Spleen (tissue), 11 donors: Measurements from ENCODE around the gene SRGAP3. TPM values are rescaled to one million over a fixed set of nuclear protein-coding genes. Genes with fewer than 3 reads are reported as not detected.

ENCODE experiments used
- DNase-seq: peaks from one replicate; pipeline ENCODE4 v3.0.0-alpha.2; 2020
- H3K27ac ChIP-seq, 8 donors: fragments of 200-600 bp; sonication (generic) in 7 of 8; 1 replicate in 4 of 8; 2 replicates in 4 of 8; pipeline versions ENCODE4 v1.5.0 to v1.8.0; 2016 to 2021; ENCODE audit warnings: inconsistent platforms in 4 of 8, mild to moderate bottlenecking in 4 of 8, moderate library complexity in 1 of 8
- H3K27me3 ChIP-seq, 7 donors: fragments of 200-600 bp; sonication (generic) in 6 of 7; replicated peaks in 1 of 7; 1 replicate in 4 of 7; 2 replicates in 3 of 7; pipeline versions ENCODE4 v1.5.0 to v1.8.0; 2016 to 2021; ENCODE audit warnings: inconsistent platforms in 3 of 7, mild to moderate bottlenecking in 1 of 7
- H3K36me3 ChIP-seq, 6 donors: fragments of 200-600 bp; sonication (generic) in 5 of 6; 1 replicate in 4 of 6; 2 replicates in 2 of 6; pipeline versions ENCODE4 v1.5.0 to v1.8.0; 2016 to 2021; ENCODE audit warnings: inconsistent platforms in 2 of 6
- H3K4me1 ChIP-seq, 6 donors: fragments of 200-600 bp; sonication (generic) in 5 of 6; 1 replicate in 3 of 6; 2 replicates in 3 of 6; pipeline versions ENCODE4 v1.5.0 to v1.8.0; 2016 to 2021; ENCODE audit warnings: inconsistent platforms in 3 of 6
- H3K4me3 ChIP-seq, 8 donors: fragments of 200-600 bp; sonication (generic) in 7 of 8; 1 replicate in 4 of 8; 2 replicates in 4 of 8; pipeline versions ENCODE4 v1.5.0 to v1.8.0; 2016 to 2021; ENCODE audit warnings: inconsistent platforms in 4 of 8, mild to moderate bottlenecking in 4 of 8, moderate library complexity in 2 of 8
- H3K9me3 ChIP-seq, 8 donors: fragments of 200-600 bp; sonication (generic) in 7 of 8; 1 replicate in 4 of 8; 2 replicates in 4 of 8; pipeline versions ENCODE4 v1.5.0 to v1.8.0; 2016 to 2021; ENCODE audit warnings: inconsistent platforms in 4 of 8
- POLR2A ChIP-seq, 3 donors: fragments of 450-650 bp; IDR thresholded peaks; one replicate each; pipeline ENCODE4 v1.5.1; 2017; ENCODE audit warnings: antibody characterized with exemption in 3 of 3, mild to moderate bottlenecking in 1 of 3
- POLR2AphosphoS5 ChIP-seq, 3 donors: sonication (generic); formaldehyde crosslinking; IDR thresholded peaks; one replicate each; pipeline ENCODE4 v1.5.1; 2017; ENCODE audit warnings: antibody characterized with exemption in 3 of 3
- WGBS, 5 donors: extraction: QIAGEN DNeasy Blood & Tissue Kit in 3 of 5; methylation state at CpG; one replicate each; pipeline versions ENCODE4 v1.1.5 to v1.1.7; 2013 to 2018; 5-methylcytosine and 5-hydroxymethylcytosine counted together
- intact Hi-C: fragments of 100-400 bp; cut with DNase I; formaldehyde crosslinking; loops from one replicate; pipeline ENCODE4 v1.15.0; 2023; ENCODE audit warnings: low total_unique reads
- polyA plus RNA-seq, 3 donors: library from polyadenylated mRNA; stranded (reverse); fragments of 200-250 nt; gene quantifications; one replicate each; pipeline ENCODE4 v1.2.1, GENCODE V29; 2013
- total RNA-seq, 7 donors: library from RNA; depleted of rRNA in 3 of 7; stranded (reverse); fragments of >200 nt in 3 of 7; fragmentation: NEBNext Ultra II Directional in 4 of 7; extraction: Animal tissue kit (Norgen Biotek cat#: 25700) in 4 of 7; gene quantifications; one replicate each; pipeline versions ENCODE4 v1.1.0 to v1.2.1, GENCODE V29; 2016 to 2021
- TF ChIP-seq, protein P1 (sequence below), 11 experiments: fragments of 200-600 bp in 7 of 11; fragments of 450-650 bp in 4 of 11; sonication (generic) in 4 of 11; IDR thresholded peaks in 8 of 11; conservative IDR thresholded peaks in 3 of 11; 1 replicate in 7 of 11; 2 replicates in 4 of 11; pipeline versions ENCODE4 v1.4.0 to v1.8.0; 2016 to 2021; ENCODE audit warnings: antibody characterized with exemption in 11 of 11, inconsistent platforms in 4 of 11, mild to moderate bottlenecking in 1 of 11
- donor health status: healthy with polysubstance abuse.
- donor health status: DM: no; HTN: no; CAD: no; lungs with moderate emphysema.
- donor health status: DM: no; HTN: no; CAD: no.
- donor health status: Bipolar disorder and iron deficiency.
- donor health status: healthy.
- donor health status: DM: no; HTN: no; CAD: no.
- donor health status: DM: yes; HTN: yes; CAD: no.

Gene SRGAP3
- total and polyA plus RNA-seq, 10 donors, result 0.54 to 10.3 (median 6.4) TPM

DNA sequence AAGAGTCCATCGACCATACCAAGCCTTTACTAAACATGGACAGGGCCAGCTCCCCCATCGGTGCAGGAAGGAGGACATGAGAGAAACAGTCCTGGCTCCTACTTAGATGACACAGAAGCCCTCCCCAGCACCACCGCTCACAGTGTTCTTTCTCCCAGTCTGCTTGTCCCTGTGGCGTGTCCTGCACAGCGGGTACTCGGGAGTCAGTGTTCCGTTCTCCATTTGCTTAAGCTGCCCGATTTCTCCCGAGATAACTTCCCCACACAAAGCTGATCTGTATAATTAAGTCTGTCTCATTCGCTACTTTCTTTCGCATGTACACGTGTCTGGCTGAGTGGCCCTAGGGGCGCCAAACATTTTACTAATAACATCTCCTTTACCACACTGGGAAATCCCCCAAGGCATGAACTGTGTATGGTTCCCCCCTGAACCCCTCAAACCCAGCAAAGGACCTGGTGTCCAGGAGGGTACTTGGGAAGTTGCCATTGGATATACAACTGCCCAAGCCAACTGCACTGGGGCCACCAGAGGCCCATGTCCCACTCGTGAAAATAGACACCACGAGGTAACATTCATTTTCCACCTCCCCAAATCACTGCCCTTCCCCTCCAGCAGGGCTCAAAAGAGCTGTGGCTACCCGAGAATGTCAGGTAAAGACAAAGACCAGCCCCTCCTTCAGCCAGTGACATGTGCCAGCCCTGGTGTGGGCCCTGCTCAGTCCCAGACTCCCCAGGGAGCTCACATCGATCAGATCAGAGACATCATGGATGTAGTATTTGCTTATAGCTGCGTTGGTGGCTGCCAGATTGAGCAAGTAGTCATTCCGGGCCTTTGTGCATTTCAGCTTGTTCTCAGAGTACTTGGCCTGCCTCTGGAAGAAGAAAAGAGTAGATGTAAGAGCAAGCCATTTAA lies 189.7 kb downstream of the SRGAP3 start:
- H3K36me3 ChIP-seq, result peaks cover 0 to 6% (median 0%) of the 10 kb centered on the region in 6 donors
- intact Hi-C loops, result no loop called here

DNA sequence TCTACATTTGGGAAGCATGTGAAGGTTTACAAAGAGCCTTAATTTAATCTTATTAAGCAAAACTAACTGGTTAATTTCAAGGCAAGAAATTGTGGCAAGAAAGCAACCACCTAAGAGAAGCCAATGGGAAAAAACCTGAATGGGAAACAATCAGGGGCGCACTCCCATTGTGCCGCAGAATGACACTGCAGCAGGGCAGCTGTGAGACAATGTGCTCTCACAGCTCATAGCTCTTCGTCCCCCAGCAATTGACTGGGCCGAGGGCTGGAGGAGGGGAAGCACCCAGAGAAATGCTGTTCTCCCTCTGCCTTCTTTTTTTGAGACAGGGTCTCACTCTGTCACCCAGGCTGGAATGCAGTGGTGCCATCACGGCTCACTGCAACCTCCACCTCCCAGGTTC lies 192.9 kb downstream of the SRGAP3 start:
- no peaks in the 10 kb centered on the region for H3K9me3 ChIP-seq
- TF ChIP-seq, protein P1, sequence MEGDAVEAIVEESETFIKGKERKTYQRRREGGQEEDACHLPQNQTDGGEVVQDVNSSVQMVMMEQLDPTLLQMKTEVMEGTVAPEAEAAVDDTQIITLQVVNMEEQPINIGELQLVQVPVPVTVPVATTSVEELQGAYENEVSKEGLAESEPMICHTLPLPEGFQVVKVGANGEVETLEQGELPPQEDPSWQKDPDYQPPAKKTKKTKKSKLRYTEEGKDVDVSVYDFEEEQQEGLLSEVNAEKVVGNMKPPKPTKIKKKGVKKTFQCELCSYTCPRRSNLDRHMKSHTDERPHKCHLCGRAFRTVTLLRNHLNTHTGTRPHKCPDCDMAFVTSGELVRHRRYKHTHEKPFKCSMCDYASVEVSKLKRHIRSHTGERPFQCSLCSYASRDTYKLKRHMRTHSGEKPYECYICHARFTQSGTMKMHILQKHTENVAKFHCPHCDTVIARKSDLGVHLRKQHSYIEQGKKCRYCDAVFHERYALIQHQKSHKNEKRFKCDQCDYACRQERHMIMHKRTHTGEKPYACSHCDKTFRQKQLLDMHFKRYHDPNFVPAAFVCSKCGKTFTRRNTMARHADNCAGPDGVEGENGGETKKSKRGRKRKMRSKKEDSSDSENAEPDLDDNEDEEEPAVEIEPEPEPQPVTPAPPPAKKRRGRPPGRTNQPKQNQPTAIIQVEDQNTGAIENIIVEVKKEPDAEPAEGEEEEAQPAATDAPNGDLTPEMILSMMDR (IDR thresholded peaks at IDR 0.05 in 8 of 11, conservative IDR thresholded peaks at IDR 0.05 in 3 of 11), result no peak
- TF ChIP-seq POLR2A (IDR thresholded peaks at IDR 0.05) (no peak), POLR2AphosphoS5 (IDR thresholded peaks at IDR 0.05) (no peak)
- 73 to 84% (median 75%) methylated on average over 5 of the region's 5 CpGs for whole genome bisulfite sequencing, 5 donors
- no peak overlapping the region for H3K4me3 ChIP-seq
- intact Hi-C loops, result no loop called here
- no peak for DNase-seq
- peaks cover 0 to 6% (median 0%) of the 10 kb centered on the region in 6 donors for H3K36me3 ChIP-seq
- no peak overlapping the region for H3K27ac ChIP-seq
- H3K4me1 ChIP-seq, result no peaks in the 10 kb centered on the region
- no peaks in the 10 kb centered on the region for H3K27me3 ChIP-seq

More for the DNA sequence above, 189.7 kb downstream of the SRGAP3 start:
- Histone ChIP-seq H3K4me1 (no peaks in the 10 kb centered on the region), H3K9me3 (peaks cover 0 to 16% (median 8%) of the 10 kb centered on the region in 8 donors), H3K27me3 (no peaks in the 10 kb centered on the region), H3K27ac (no peak overlapping the region), H3K4me3 (no peak overlapping the region)
- TF ChIP-seq, protein P1 (IDR thresholded peaks at IDR 0.05 in 8 of 11, conservative IDR thresholded peaks at IDR 0.05 in 3 of 11), result no peak
- WGBS, 5 donors, result 78 to 89% (median 80%) methylated on average over 19 of the region's 19 CpGs
- no peak for DNase-seq

DNA sequence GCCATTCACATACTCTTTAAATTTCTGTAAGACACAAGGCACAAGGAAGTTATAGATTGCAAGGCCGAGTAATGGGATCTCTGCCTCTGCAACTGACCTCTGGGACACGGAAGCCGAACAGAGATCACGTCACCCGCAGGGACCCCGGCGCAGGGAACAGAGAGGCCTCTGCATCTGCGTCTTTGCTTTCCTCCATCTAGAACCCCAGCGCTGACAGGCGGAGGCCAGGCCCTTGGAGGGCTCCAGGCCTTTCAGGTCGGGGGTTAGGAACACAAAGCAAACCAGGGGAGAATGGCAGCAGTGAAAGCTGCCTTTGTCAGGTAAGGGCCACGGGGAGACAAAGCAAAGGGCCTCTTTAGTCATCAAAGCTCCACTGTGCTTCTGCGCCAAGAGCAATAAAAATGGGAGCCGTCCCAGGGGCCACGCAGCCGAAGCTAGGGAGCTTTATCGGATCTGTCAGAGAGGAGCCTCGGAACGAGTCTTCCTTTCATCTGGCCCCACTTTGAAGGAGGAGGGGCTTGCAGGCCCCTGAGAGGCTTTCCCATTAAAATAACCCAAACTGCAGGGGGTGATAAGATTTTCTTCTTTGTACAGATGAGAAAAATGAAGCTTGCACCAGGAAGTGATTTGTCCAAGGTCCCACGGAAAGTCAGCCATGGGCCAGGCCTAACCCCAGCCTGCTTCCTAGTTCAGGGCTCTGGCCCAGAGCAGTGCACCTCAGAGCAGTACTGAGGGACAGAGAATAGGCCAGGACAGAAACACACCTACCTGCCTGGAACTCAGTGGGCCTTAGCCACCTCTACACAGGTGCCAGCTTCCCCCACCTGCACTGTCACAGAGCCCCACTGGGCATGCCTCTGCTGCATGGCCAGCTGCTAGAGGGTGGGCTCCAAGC lies 201.7 kb downstream of the SRGAP3 start:
- H3K27ac ChIP-seq, result no peak overlapping the region
- H3K27me3 ChIP-seq, result no peaks in the 10 kb centered on the region
- H3K4me1 ChIP-seq, result no peaks in the 10 kb centered on the region
- H3K36me3 ChIP-seq, result no peaks in the 10 kb centered on the region
- 90 to 93% (median 91%) methylated on average over 20 of the region's 20 CpGs for WGBS, 5 donors
- no peak for DNase-seq
- intact Hi-C loops, result no loop called here
- H3K9me3 ChIP-seq, result no peaks in the 10 kb centered on the region
- TF ChIP-seq, protein P1 (IDR thresholded peaks at IDR 0.05 in 8 of 11, conservative IDR thresholded peaks at IDR 0.05 in 3 of 11), result no peak
- TF ChIP-seq POLR2A (IDR thresholded peaks at IDR 0.05) (no peak), POLR2AphosphoS5 (IDR thresholded peaks at IDR 0.05) (no peak)
- H3K4me3 ChIP-seq, result no peak overlapping the region

DNA sequence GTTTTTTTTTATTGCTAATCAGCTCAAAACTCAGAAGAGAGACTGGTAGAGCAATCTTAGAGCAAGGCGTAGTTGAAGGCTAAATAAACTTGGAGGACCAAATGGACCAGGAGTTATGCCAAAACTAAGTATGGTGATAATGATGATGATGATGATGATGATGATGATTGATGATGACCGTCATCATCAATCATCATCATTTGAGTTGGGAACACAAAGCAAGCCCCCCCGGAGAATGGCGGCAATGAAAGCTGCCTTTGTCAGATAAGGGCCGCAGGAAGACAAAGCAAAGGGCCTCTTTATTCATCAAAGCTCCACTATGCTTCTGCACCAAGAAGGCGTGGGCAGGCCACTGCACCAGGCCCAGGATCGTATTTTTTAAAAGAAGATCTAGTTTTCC lies 204.1 kb downstream of the SRGAP3 start:
- Histone ChIP-seq H3K9me3 (no peaks in the 10 kb centered on the region), H3K27me3 (no peaks in the 10 kb centered on the region), H3K36me3 (no peaks in the 10 kb centered on the region), H3K4me1 (no peaks in the 10 kb centered on the region), H3K4me3 (no peak overlapping the region), H3K27ac (no peak overlapping the region)
- 79 to 86% (median 84%) methylated on average over 7 of the region's 7 CpGs for WGBS, 5 donors
- DNase-seq, result no peak
- TF ChIP-seq, protein P1 (IDR thresholded peaks at IDR 0.05 in 8 of 11, conservative IDR thresholded peaks at IDR 0.05 in 3 of 11), result no peak
- TF ChIP-seq POLR2AphosphoS5 (IDR thresholded peaks at IDR 0.05), result no peak
- no peak for TF ChIP-seq POLR2A (IDR thresholded peaks at IDR 0.05)
- intact Hi-C loops, result no loop called here
